Measurements from ENCODE around the gene TBX3. TPM values are rescaled to one million over a fixed set of nuclear protein-coding genes. Genes with fewer than 3 reads are reported as not detected.

Gene TBX3
- total RNA-seq, 1 experiment from 2014 or later = 1.4 TPM

GRCh38 chr12:114679942-114680341 lies 4.0 kb downstream of the TBX3 start:
- no peaks in the 10 kb centered on the region for H3K9me3 Mint-ChIP-seq (ENCODE audit: low read depth, unreplicated experiment)
- no peak overlapping the region for H3K4me3 Mint-ChIP-seq (ENCODE audit: low read depth, unreplicated experiment)

DNA sequence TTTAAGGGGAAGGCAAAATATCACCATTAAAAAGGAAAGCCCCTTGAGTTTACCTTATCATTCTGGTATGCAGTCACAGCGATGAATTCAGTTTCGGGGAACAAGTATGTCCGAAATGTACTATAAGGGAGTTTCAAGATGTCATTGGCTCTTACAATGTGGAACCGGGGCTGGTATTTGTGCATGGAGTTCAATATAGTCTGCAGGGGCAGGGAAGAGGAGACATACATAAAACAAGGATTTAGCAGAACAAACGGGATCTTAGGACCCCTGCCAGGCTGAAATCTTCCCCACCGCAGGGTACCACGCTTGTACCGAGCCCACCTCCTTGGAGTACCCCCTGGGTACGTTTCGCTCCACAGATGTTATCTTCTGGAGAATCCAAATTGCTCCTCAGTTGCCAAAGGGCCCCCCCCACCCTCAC lies 4.5 kb downstream of the TBX3 start:
- Mint-ChIP-seq H3K4me3 (ENCODE audit: low read depth, unreplicated experiment) (no peak overlapping the region), H3K36me3 (ENCODE audit: insufficient read depth, unreplicated experiment) (peaks cover 16% of the 10 kb centered on the region), H3K27ac (ENCODE audit: unreplicated experiment) (no peak overlapping the region), H3K4me1 (ENCODE audit: low read depth, unreplicated experiment) (peaks cover 15% of the 10 kb centered on the region), H3K9me3 (ENCODE audit: low read depth, unreplicated experiment) (no peaks in the 10 kb centered on the region), H3K27me3 (ENCODE audit: unreplicated experiment) (peaks cover 50% of the 10 kb centered on the region)
- no peak for DNase-seq
- TF ChIP-seq, protein P1, sequence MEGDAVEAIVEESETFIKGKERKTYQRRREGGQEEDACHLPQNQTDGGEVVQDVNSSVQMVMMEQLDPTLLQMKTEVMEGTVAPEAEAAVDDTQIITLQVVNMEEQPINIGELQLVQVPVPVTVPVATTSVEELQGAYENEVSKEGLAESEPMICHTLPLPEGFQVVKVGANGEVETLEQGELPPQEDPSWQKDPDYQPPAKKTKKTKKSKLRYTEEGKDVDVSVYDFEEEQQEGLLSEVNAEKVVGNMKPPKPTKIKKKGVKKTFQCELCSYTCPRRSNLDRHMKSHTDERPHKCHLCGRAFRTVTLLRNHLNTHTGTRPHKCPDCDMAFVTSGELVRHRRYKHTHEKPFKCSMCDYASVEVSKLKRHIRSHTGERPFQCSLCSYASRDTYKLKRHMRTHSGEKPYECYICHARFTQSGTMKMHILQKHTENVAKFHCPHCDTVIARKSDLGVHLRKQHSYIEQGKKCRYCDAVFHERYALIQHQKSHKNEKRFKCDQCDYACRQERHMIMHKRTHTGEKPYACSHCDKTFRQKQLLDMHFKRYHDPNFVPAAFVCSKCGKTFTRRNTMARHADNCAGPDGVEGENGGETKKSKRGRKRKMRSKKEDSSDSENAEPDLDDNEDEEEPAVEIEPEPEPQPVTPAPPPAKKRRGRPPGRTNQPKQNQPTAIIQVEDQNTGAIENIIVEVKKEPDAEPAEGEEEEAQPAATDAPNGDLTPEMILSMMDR (IDR thresholded peaks at IDR 0.05; ENCODE audit: unreplicated experiment) = no peak
- intact Hi-C loops (cut with micrococcal nuclease; ENCODE audit: unreplicated experiment) = no loop called here
- CTCF ChIA-PET = no interaction called here
- BruUV-seq (replicated peaks) = no TSS peak

More at GRCh38 chr12:114679942-114680341, 4.0 kb downstream of the TBX3 start:
- H3K27ac Mint-ChIP-seq (ENCODE audit: unreplicated experiment) = no peak overlapping the region
- intact Hi-C loops (cut with micrococcal nuclease; ENCODE audit: unreplicated experiment) = no loop called here
- H3K4me1 Mint-ChIP-seq (ENCODE audit: low read depth, unreplicated experiment) = peaks cover 15% of the 10 kb centered on the region
- TF ChIP-seq, protein P1 (IDR thresholded peaks at IDR 0.05; ENCODE audit: unreplicated experiment) = no peak
- H3K27me3 Mint-ChIP-seq (ENCODE audit: unreplicated experiment) = peaks cover 51% of the 10 kb centered on the region
- H3K36me3 Mint-ChIP-seq (ENCODE audit: insufficient read depth, unreplicated experiment) = peaks cover 21% of the 10 kb centered on the region
- CTCF ChIA-PET = no interaction called here
- DNase-seq = no peak
- BruUV-seq (replicated peaks) = no TSS peak

DNA sequence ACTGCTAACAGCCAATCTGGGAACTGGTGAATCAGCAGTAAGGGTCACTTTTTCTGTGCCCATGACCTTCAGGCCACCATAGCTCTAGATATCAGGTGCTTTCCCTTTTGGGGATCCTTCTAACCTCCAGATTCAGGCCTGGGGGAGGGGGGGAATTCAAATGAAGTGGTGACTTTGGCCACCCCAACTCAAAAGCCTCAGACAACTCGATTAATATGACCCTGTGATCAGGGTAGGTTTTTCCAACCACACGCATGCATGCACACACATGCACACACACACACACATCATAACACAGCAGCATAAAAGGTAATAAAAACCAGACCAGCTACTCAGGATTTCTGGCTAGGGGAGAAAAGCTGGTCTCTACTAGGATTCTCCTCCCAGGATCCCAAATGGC lies 5.3 kb downstream of the TBX3 start:
- Mint-ChIP-seq H3K36me3 (ENCODE audit: insufficient read depth, unreplicated experiment) (peaks cover 12% of the 10 kb centered on the region), H3K4me3 (ENCODE audit: low read depth, unreplicated experiment) (no peak overlapping the region), H3K27me3 (ENCODE audit: unreplicated experiment) (peaks cover 42% of the 10 kb centered on the region), H3K27ac (ENCODE audit: unreplicated experiment) (no peak overlapping the region), H3K9me3 (ENCODE audit: low read depth, unreplicated experiment) (no peaks in the 10 kb centered on the region), H3K4me1 (ENCODE audit: low read depth, unreplicated experiment) (peaks cover 11% of the 10 kb centered on the region)
- DNase-seq = no peak
- intact Hi-C loops (cut with micrococcal nuclease; ENCODE audit: unreplicated experiment) = no loop called here
- no TSS peak for BruUV-seq (replicated peaks)
- TF ChIP-seq, protein P1 (IDR thresholded peaks at IDR 0.05; ENCODE audit: unreplicated experiment) = no peak
- CTCF ChIA-PET = no interaction called here

DNA sequence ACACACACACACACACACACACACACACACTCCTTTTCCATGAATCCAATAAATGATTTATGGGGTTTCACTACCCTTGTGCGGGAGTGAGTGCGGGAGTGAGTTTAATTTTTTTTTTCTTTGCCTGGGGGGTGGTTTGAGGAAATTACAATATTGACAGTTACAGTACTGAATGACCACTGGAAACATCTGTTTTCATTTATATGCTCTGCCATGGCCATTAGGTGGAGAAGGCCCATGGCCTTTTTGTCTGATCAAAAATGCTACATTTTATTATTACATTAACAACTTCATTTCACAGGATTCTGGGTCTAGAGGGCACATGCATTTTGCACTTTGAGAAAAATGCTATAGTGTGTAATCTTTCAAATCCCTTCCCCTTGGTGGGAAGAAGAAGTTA lies 5.9 kb downstream of the TBX3 start:
- no peaks in the 10 kb centered on the region for H3K9me3 Mint-ChIP-seq (ENCODE audit: low read depth, unreplicated experiment)
- TF ChIP-seq, protein P1 (IDR thresholded peaks at IDR 0.05; ENCODE audit: unreplicated experiment) = no peak
- H3K27me3 Mint-ChIP-seq (ENCODE audit: unreplicated experiment) = peaks cover 36% of the 10 kb centered on the region
- H3K36me3 Mint-ChIP-seq (ENCODE audit: insufficient read depth, unreplicated experiment) = peaks cover 5% of the 10 kb centered on the region
- CTCF ChIA-PET = no interaction called here
- no peak overlapping the region for H3K4me3 Mint-ChIP-seq (ENCODE audit: low read depth, unreplicated experiment)
- H3K4me1 Mint-ChIP-seq (ENCODE audit: low read depth, unreplicated experiment) = peaks cover 4% of the 10 kb centered on the region
- DNase-seq = no peak
- BruUV-seq (replicated peaks) = no TSS peak
- H3K27ac Mint-ChIP-seq (ENCODE audit: unreplicated experiment) = no peak overlapping the region
- intact Hi-C loops (cut with micrococcal nuclease; ENCODE audit: unreplicated experiment) = no loop called here

All from Calu3 (cell line).